ENCODE measurements around the gene VSTM2B. TPM values are rescaled to one million over a fixed set of nuclear protein-coding genes. Genes with fewer than 3 reads are reported as not detected.

VSTM2B gene
- not detected in 2 replicates for total RNA-seq

GRCh38 chr19:29525901-29526729 lies at the start of gene VSTM2B:
TSS of gene VSTM2B (plus strand) at chr19:29525994. CDS start at chr19:29526584, 590 bp downstream.

GRCh38 chr19:29605653-29606419 lies 80.0 kb downstream of the VSTM2B start, which contains the start of gene POP4:
TSS of gene POP4 (plus strand) at chr19:29606283. CDS start at chr19:29606319, 36 bp downstream.

Other genes with a start within 250 kb of the VSTM2B start
- gene POP4, start 80.3 kb downstream of the VSTM2B start, total RNA-seq: 38.5 and 60.3 TPM in 2 replicates
- gene PLEKHF1, start 139.5 kb downstream of the VSTM2B start, total RNA-seq: 48.3 and 72.9 TPM in 2 replicates
- 31.5 and 40.1 TPM in 2 replicates for gene C19orf12, start 189.3 kb downstream of the VSTM2B start, total RNA-seq